GM12878 (cell line): ENCODE data around the gene ATP5F1D. TPM values are rescaled to one million over a fixed set of nuclear protein-coding genes. Genes with fewer than 3 reads are reported as not detected.

Source experiments
- BACH1 ChIP-seq: fragments of 450-650 bp; IDR thresholded peaks from 2 replicates; pipeline ENCODE4 v1.6.1; 2017; ENCODE audit warnings: mild to moderate bottlenecking, borderline replicate concordance
- CBX3 ChIP-seq: fragments of 200-600 bp; sonication (generic); IDR thresholded peaks from 2 replicates; pipeline ENCODE4 v1.6.1; 2016; ENCODE audit warnings: low read depth, borderline replicate concordance
- EP300 ChIP-seq, 2 experiments: fragments of 150-350 bp in 1 of 2; IDR thresholded peaks; 2 replicates each; pipeline ENCODE4 v1.6.1; 2011 to 2012; ENCODE audit warnings: low read depth in 2 of 2, low read length in 2 of 2, borderline replicate concordance in 1 of 2, improper control_type of control experiment in 1 of 2, inconsistent platforms in 1 of 2; ENCODE audit not compliant: control insufficient read depth in 1 of 2
- KDM1A ChIP-seq: fragments of 200-600 bp; sonication (generic); IDR thresholded peaks from 2 replicates; pipeline ENCODE4 v1.6.1; 2016; ENCODE audit warnings: borderline replicate concordance
- PML ChIP-seq: IDR thresholded peaks from 2 replicates; pipeline ENCODE4 v1.6.1; 2012; ENCODE audit warnings: low read length, inconsistent platforms
- POLR2AphosphoS2 ChIP-seq: IDR thresholded peaks from 2 replicates; pipeline ENCODE4 v1.6.1; 2011; ENCODE audit warnings: low read depth, mild to moderate bottlenecking, low read length, improper control_type of control experiment, moderate library complexity
- POU2F2 ChIP-seq: IDR thresholded peaks from 3 replicates; pipeline ENCODE4 v1.6.1; 2011; ENCODE audit warnings: low read depth, mild to moderate bottlenecking, low read length, borderline replicate concordance
- YBX1 ChIP-seq: fragments of 450-650 bp; IDR thresholded peaks from 2 replicates; pipeline ENCODE4 v1.6.1; 2016; ENCODE audit warnings: antibody characterized with exemption
- polyA plus RNA-seq, 11 experiments: library from polyadenylated mRNA; depleted of rRNA in 4 of 11; unstranded in 6 of 11; stranded (reverse) in 5 of 11; fragments of >200 nt; fragmentation: Nextera tagmentation in 4 of 11; fragmentation: Illumina TruSeq in 1 of 11; extraction: Ambion mirVana in 4 of 11; extraction: Trizol in 1 of 11; gene quantifications; 1 replicate in 1 of 11; 2 replicates in 10 of 11; pipeline versions ENCODE4 v1.2.1 to v1.2.3, GENCODE V29; 2011 to 2016; ENCODE audit warnings: inconsistent platforms in 2 of 11, missing spikeins in 2 of 11, low read depth in 1 of 11
- total RNA-seq, 4 experiments: library from RNA; depleted of rRNA in 3 of 4; stranded (reverse); fragments of >200 nt in 3 of 4; fragmentation: Illumina TruSeq in 1 of 4; extraction: Trizol in 1 of 4; gene quantifications; 2 replicates each; pipeline versions ENCODE4 v1.2.1 to v1.2.3, GENCODE V29; 2013 to 2021
- TF ChIP-seq, protein P1 (sequence below): fragments of 450-650 bp; formaldehyde crosslinking; IDR thresholded peaks from 2 replicates; pipeline ENCODE4 v1.4.0; 2022; ENCODE audit warnings: mild to moderate bottlenecking, moderate library complexity
- TF ChIP-seq, protein P2 (sequence below): IDR thresholded peaks from 2 replicates; pipeline ENCODE4 v1.6.1; 2012; ENCODE audit warnings: mild to moderate bottlenecking, low read depth, low read length
- TF ChIP-seq, protein P3 (sequence below): fragments of 450-650 bp; IDR thresholded peaks from 2 replicates; pipeline ENCODE4 v1.6.1; 2018; ENCODE audit warnings: borderline replicate concordance, mild to moderate bottlenecking; ENCODE audit not compliant: partially characterized antibody
- TF ChIP-seq, protein P4 (sequence below): fragments of 450-650 bp; formaldehyde crosslinking; IDR thresholded peaks from 2 replicates; pipeline ENCODE4 v1.4.0; 2020; ENCODE audit warnings: mild to moderate bottlenecking, moderate library complexity
- TF ChIP-seq, protein P5 (sequence below): IDR thresholded peaks from 2 replicates; pipeline ENCODE4 v1.6.1; 2011; ENCODE audit warnings: low read depth, mild to moderate bottlenecking, low read length, moderate library complexity, borderline replicate concordance; ENCODE audit errors: extremely low read depth

ATP5F1D gene
- total and polyA plus RNA-seq, 10 of the 15 experiments (the other 5 are each of a cell fraction or from before 2014, with no cell fraction given) = 7.2 to 357 (median 49.5) TPM

DNA sequence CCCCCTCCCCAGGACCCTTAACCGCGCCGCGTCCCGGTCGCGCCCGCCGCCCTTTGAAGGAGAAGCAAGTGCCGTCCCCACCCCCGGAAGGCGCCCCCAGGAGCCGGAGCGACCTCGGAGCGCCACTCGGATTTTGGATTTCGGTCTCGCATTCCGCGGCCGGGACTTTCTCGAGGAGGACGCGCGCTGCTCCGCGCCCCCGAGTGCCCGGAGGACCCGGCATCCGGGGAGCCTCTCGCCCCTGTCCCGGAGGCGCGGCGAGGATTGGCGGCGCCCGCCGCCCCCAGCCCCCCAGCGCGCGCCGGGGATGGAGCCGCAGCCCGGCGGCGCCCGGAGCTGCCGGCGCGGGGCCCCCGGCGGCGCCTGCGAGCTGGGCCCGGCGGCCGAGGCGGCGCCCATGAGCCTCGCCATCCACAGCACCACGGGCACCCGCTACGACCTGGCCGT lies 8.5 kb downstream of the ATP5F1D start (continued):
- TF ChIP-seq YBX1 = no peak
- TF ChIP-seq, protein P1, sequence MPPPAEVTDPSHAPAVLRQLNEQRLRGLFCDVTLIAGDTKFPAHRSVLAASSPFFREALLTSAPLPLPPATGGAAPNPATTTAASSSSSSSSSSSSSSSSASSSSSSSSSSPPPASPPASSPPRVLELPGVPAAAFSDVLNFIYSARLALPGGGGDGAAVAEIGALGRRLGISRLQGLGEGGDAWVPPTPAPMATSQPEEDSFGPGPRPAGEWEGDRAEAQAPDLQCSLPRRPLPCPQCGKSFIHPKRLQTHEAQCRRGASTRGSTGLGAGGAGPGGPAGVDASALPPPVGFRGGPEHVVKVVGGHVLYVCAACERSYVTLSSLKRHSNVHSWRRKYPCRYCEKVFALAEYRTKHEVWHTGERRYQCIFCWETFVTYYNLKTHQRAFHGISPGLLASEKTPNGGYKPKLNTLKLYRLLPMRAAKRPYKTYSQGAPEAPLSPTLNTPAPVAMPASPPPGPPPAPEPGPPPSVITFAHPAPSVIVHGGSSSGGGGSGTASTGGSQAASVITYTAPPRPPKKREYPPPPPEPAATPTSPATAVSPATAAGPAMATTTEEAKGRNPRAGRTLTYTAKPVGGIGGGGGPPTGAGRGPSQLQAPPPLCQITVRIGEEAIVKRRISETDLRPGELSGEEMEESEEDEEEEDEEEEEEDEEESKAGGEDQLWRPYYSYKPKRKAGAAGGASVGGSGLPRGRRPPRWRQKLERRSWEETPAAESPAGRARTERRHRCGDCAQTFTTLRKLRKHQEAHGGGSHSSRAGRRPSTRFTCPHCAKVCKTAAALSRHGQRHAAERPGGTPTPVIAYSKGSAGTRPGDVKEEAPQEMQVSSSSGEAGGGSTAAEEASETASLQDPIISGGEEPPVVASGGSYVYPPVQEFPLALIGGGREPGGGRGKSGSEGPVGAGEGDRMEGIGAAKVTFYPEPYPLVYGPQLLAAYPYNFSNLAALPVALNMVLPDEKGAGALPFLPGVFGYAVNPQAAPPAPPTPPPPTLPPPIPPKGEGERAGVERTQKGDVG (CRISPR knock-in tag) = no peak
- TF ChIP-seq POU2F2 = no peak
- TF ChIP-seq, protein P2, sequence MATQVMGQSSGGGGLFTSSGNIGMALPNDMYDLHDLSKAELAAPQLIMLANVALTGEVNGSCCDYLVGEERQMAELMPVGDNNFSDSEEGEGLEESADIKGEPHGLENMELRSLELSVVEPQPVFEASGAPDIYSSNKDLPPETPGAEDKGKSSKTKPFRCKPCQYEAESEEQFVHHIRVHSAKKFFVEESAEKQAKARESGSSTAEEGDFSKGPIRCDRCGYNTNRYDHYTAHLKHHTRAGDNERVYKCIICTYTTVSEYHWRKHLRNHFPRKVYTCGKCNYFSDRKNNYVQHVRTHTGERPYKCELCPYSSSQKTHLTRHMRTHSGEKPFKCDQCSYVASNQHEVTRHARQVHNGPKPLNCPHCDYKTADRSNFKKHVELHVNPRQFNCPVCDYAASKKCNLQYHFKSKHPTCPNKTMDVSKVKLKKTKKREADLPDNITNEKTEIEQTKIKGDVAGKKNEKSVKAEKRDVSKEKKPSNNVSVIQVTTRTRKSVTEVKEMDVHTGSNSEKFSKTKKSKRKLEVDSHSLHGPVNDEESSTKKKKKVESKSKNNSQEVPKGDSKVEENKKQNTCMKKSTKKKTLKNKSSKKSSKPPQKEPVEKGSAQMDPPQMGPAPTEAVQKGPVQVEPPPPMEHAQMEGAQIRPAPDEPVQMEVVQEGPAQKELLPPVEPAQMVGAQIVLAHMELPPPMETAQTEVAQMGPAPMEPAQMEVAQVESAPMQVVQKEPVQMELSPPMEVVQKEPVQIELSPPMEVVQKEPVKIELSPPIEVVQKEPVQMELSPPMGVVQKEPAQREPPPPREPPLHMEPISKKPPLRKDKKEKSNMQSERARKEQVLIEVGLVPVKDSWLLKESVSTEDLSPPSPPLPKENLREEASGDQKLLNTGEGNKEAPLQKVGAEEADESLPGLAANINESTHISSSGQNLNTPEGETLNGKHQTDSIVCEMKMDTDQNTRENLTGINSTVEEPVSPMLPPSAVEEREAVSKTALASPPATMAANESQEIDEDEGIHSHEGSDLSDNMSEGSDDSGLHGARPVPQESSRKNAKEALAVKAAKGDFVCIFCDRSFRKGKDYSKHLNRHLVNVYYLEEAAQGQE = no peak
- TF ChIP-seq, protein P3, sequence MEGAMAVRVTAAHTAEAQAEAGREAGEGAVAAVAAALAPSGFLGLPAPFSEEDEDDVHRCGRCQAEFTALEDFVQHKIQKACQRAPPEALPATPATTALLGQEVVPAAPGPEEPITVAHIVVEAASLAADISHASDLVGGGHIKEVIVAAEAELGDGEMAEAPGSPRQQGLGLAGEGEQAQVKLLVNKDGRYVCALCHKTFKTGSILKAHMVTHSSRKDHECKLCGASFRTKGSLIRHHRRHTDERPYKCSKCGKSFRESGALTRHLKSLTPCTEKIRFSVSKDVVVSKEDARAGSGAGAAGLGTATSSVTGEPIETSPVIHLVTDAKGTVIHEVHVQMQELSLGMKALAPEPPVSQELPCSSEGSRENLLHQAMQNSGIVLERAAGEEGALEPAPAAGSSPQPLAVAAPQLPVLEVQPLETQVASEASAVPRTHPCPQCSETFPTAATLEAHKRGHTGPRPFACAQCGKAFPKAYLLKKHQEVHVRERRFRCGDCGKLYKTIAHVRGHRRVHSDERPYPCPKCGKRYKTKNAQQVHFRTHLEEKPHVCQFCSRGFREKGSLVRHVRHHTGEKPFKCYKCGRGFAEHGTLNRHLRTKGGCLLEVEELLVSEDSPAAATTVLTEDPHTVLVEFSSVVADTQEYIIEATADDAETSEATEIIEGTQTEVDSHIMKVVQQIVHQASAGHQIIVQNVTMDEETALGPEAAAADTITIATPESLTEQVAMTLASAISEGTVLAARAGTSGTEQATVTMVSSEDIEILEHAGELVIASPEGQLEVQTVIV = no peak
- TF ChIP-seq POLR2AphosphoS2 = no peak
- TF ChIP-seq, protein P4, sequence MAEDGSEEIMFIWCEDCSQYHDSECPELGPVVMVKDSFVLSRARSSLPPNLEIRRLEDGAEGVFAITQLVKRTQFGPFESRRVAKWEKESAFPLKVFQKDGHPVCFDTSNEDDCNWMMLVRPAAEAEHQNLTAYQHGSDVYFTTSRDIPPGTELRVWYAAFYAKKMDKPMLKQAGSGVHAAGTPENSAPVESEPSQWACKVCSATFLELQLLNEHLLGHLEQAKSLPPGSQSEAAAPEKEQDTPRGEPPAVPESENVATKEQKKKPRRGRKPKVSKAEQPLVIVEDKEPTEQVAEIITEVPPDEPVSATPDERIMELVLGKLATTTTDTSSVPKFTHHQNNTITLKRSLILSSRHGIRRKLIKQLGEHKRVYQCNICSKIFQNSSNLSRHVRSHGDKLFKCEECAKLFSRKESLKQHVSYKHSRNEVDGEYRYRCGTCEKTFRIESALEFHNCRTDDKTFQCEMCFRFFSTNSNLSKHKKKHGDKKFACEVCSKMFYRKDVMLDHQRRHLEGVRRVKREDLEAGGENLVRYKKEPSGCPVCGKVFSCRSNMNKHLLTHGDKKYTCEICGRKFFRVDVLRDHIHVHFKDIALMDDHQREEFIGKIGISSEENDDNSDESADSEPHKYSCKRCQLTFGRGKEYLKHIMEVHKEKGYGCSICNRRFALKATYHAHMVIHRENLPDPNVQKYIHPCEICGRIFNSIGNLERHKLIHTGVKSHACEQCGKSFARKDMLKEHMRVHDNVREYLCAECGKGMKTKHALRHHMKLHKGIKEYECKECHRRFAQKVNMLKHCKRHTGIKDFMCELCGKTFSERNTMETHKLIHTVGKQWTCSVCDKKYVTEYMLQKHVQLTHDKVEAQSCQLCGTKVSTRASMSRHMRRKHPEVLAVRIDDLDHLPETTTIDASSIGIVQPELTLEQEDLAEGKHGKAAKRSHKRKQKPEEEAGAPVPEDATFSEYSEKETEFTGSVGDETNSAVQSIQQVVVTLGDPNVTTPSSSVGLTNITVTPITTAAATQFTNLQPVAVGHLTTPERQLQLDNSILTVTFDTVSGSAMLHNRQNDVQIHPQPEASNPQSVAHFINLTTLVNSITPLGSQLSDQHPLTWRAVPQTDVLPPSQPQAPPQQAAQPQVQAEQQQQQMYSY (CRISPR knock-in tag) = no peak
- TF ChIP-seq, protein P5, sequence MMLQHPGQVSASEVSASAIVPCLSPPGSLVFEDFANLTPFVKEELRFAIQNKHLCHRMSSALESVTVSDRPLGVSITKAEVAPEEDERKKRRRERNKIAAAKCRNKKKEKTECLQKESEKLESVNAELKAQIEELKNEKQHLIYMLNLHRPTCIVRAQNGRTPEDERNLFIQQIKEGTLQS = no peak
- TF ChIP-seq CBX3 = no peak
- TF ChIP-seq EP300 (IDR thresholded peaks at IDR 0.05; ENCODE audit: borderline replicate concordance in 1 of 2, control insufficient read depth in 1 of 2, low read depth in 2 of 2, low read length in 2 of 2) = no peak
- TF ChIP-seq PML = no peak
- TF ChIP-seq KDM1A = no peak
- TF ChIP-seq BACH1 = 0 out of 2 replicates have a peak, but pooled peaks have one; percentile 30
